GM21786 (cell line): ENCODE results near the gene POGZ.

ENCODE experiments used
- ATAC-seq: cut with Tn5 transposase; IDR thresholded peaks from one replicate; pipeline ENCODE4 v1.9.1; 2021; ENCODE audit not compliant: unreplicated experiment

The POGZ gene

GRCh38 chr1:151372058-151372934 lies 87.0 kb downstream of the POGZ start, which contains the start of gene SELENBP1:
SELENBP1 (minus strand) TSS chr1:151372705; CDS start chr1:151372641, 64 bp downstream.
- no peak for ATAC-seq

GRCh38 chr1:151371370-151372057 lies 87.8 kb downstream of the POGZ start:
- ATAC-seq, result no peak

GRCh38 chr1:151370211-151370911 lies 88.9 kb downstream of the POGZ start:
- no peak for ATAC-seq

GRCh38 chr1:151369621-151370048 lies 89.7 kb downstream of the POGZ start:
- ATAC-seq, result no peak

GRCh38 chr1:151369302-151369610 lies 90.0 kb downstream of the POGZ start:
- ATAC-seq, result no peak

GRCh38 chr1:151368393-151369301 lies 90.6 kb downstream of the POGZ start:
- ATAC-seq, result no peak

- ATAC-seq, result no peak
These were observed 91.5 kb downstream of the POGZ start for GRCh38 chr1:151367658-151368392.

GRCh38 chr1:151364996-151365395 lies 94.3 kb downstream of the POGZ start:
- ATAC-seq, result no peak

GRCh38 chr1:151362308-151363155 lies 96.8 kb downstream of the POGZ start:
- no peak for ATAC-seq

GRCh38 chr1:151361883-151362282 lies 97.4 kb downstream of the POGZ start:
- ATAC-seq, result no peak

- no peak for ATAC-seq
These were observed 102.6 kb downstream of the POGZ start for GRCh38 chr1:151356696-151357095.
